ENCODE measurements around the gene HDAC10.

GRCh38 chr22:50293441-50294318 is 42.6 kb upstream of the HDAC10 start:
- TF ChIP-seq CTCF (IDR thresholded peaks at IDR 0.05) (no peak), POLR2A (IDR thresholded peaks at IDR 0.05) (no peak)
